ENCODE results near the gene DAAM1.

DAAM1 gene

GRCh38 chr14:59331217-59331616 is 142.8 kb downstream of the DAAM1 start:
- H3K27ac ChIP-seq, result no peak overlapping the region
- TF ChIP-seq CTCF (conservative IDR thresholded peaks at IDR 0.05), result no peak

GRCh38 chr14:59332727-59333126 is 144.3 kb downstream of the DAAM1 start:
- H3K27ac ChIP-seq, result no peak overlapping the region
- no peak for TF ChIP-seq CTCF (conservative IDR thresholded peaks at IDR 0.05)

- no peak for TF ChIP-seq CTCF (conservative IDR thresholded peaks at IDR 0.05)
- no peak overlapping the region for H3K27ac ChIP-seq
These were observed 144.8 kb downstream of the DAAM1 start for GRCh38 chr14:59333235-59333634.

- no peak overlapping the region for H3K27ac ChIP-seq
- TF ChIP-seq CTCF (conservative IDR thresholded peaks at IDR 0.05), result no peak
These were observed 145.2 kb downstream of the DAAM1 start for GRCh38 chr14:59333668-59334067.

- no peak for TF ChIP-seq CTCF (conservative IDR thresholded peaks at IDR 0.05)
- no peak overlapping the region for H3K27ac ChIP-seq
These were observed 145.8 kb downstream of the DAAM1 start for GRCh38 chr14:59334253-59334652.

GRCh38 chr14:59336098-59336497 is 147.6 kb downstream of the DAAM1 start:
- no peak for TF ChIP-seq CTCF (conservative IDR thresholded peaks at IDR 0.05)
- no peak overlapping the region for H3K27ac ChIP-seq

- H3K27ac ChIP-seq, result no peak overlapping the region
These were observed 148.2 kb downstream of the DAAM1 start for GRCh38 chr14:59336706-59337105.

More at GRCh38 chr14:59336706-59337105, 148.2 kb downstream of the DAAM1 start:
- TF ChIP-seq CTCF (conservative IDR thresholded peaks at IDR 0.05), result no peak

Measured in VCaP (cell line).